BJ (cell line): ENCODE results near the gene PRKG1. TPM values are rescaled to one million over a fixed set of nuclear protein-coding genes. Genes with fewer than 3 reads are reported as not detected.
"Not testable (repeated sequence)": the region's sequence is repeated elsewhere in the genome, so short reads cannot be mapped to it uniquely, and the experiment has no call there.

ENCODE experiments used
- CTCF ChIA-PET: fragments of 350-600 bp; formaldehyde crosslinking; extraction: SDS; loops from one replicate; lab custom pipeline; 2021; ENCODE audit warnings: antibody characterized with exemption, inconsistent platforms; lab: Yijun Ruan, JAX
- POLR2A ChIA-PET: fragments of 300-600 bp; sonication (Branson Sonifier 250); formaldehyde crosslinking; extraction: SDS; loops from one replicate; lab custom pipeline; 2021; ENCODE audit warnings: antibody characterized with exemption; lab: Charles Lee
- DNase-seq: peaks from one replicate; pipeline ENCODE4 v3.0.0-alpha.2; 2011; ENCODE audit warnings: low read depth
- H3K27me3 ChIP-seq: 2 replicates; pipeline ENCODE4 v1.6.0; 2011; ENCODE audit warnings: low read length; ENCODE audit not compliant: control insufficient read depth, insufficient read depth
- H3K36me3 ChIP-seq: 2 replicates; pipeline ENCODE4 v1.5.1; 2011; ENCODE audit warnings: low read length; ENCODE audit not compliant: control insufficient read depth, insufficient read depth
- H3K4me3 ChIP-seq: 2 replicates; pipeline ENCODE4 v1.5.1; 2011; ENCODE audit warnings: low read depth, mild to moderate bottlenecking, control low read depth, low read length
- polyA plus RNA-seq: library from polyadenylated mRNA; depleted of rRNA; stranded (reverse); fragments of >200 nt; gene quantifications from 2 replicates; pipeline ENCODE4 v1.2.3, GENCODE V29; 2011
- TF ChIP-seq, protein P1 (sequence below): IDR thresholded peaks from 2 replicates; pipeline ENCODE4 v1.5.1; 2011; ENCODE audit warnings: low read depth, mild to moderate bottlenecking, control low read depth, inconsistent platforms, low read length, moderate library complexity; ENCODE audit not compliant: insufficient read depth

PRKG1 gene
- polyA plus RNA-seq, 1 experiment = 9.7 TPM

DNA sequence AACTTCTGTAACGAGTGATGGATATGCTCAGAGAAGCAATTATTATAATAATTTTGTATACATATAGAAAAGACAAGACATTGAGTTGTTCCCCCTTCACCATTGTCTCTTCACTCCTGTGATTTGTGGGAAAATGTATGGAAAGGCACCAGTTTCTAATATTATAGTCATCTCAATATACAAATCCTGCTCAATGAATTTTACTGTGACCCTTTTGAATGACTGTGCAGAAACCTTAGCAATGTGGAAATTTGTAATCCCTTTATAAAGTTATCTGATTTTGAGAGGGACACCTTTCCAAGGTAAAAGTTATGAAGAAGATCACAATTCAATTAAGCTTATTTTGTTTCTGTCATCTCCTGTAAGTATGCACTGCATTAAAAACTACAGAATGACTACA lies 1165.5 kb downstream of the PRKG1 start:
- POLR2A ChIA-PET = no interaction called here
- no peak for DNase-seq
- TF ChIP-seq, protein P1, sequence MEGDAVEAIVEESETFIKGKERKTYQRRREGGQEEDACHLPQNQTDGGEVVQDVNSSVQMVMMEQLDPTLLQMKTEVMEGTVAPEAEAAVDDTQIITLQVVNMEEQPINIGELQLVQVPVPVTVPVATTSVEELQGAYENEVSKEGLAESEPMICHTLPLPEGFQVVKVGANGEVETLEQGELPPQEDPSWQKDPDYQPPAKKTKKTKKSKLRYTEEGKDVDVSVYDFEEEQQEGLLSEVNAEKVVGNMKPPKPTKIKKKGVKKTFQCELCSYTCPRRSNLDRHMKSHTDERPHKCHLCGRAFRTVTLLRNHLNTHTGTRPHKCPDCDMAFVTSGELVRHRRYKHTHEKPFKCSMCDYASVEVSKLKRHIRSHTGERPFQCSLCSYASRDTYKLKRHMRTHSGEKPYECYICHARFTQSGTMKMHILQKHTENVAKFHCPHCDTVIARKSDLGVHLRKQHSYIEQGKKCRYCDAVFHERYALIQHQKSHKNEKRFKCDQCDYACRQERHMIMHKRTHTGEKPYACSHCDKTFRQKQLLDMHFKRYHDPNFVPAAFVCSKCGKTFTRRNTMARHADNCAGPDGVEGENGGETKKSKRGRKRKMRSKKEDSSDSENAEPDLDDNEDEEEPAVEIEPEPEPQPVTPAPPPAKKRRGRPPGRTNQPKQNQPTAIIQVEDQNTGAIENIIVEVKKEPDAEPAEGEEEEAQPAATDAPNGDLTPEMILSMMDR = no peak
- no peaks in the 10 kb centered on the region for H3K27me3 ChIP-seq
- no peak overlapping the region for H3K4me3 ChIP-seq
- H3K36me3 ChIP-seq = no peaks in the 10 kb centered on the region
- CTCF ChIA-PET = interaction anchor here (1.8 kb wide), 1 partner anchor 10 kb away, joined by 4 read pairs; no protein-coding TSS in a partner anchor

DNA sequence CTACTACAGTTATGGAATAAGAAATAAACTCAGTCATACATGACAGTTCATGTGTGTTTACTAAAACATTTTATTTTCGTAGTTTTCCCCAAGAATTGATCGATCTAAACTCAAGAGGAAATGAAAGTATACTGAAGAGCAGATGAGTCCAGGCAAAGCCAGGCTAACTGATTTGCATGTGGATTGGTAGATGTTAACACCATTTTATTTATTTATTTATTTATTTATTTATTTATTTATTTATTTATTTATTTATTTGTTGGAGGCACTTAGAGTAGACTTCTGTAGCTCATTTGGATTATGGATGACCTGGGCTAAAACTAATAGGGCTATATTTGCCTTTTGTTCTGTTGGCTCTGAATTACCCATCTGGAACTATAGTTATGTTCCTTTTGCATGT lies 1171.3 kb downstream of the PRKG1 start:
- Histone ChIP-seq H3K36me3 (no peaks in the 10 kb centered on the region), H3K27me3 (no peaks in the 10 kb centered on the region), H3K4me3 (no peak overlapping the region)
- no peak for DNase-seq
- CTCF ChIA-PET = no interaction called here
- TF ChIP-seq, protein P1 = no peak
- POLR2A ChIA-PET = no interaction called here

DNA sequence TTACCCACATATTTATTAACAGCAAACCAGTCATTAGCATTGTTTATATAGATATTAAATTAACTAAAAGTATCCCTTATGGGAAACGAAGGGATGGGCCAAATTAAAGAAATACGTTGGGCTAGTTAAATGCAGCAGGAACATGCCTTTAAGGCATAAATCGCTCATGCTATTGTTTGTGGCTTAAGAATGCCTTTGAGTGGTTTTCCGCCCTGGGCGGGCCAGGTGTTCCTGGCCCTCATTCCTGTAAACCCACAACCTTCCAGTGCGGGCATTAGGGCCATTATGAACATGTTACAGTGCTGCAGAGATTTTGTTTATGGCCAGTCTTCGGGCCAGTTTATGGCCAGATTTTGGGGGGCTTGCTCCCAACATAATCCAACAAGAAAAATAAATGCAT lies 1173.6 kb downstream of the PRKG1 start:
- CTCF ChIA-PET, POLR2A ChIA-PET, H3K27me3 ChIP-seq, H3K36me3 ChIP-seq, H3K4me3 ChIP-seq, DNase-seq: not testable (repeated sequence)

DNA sequence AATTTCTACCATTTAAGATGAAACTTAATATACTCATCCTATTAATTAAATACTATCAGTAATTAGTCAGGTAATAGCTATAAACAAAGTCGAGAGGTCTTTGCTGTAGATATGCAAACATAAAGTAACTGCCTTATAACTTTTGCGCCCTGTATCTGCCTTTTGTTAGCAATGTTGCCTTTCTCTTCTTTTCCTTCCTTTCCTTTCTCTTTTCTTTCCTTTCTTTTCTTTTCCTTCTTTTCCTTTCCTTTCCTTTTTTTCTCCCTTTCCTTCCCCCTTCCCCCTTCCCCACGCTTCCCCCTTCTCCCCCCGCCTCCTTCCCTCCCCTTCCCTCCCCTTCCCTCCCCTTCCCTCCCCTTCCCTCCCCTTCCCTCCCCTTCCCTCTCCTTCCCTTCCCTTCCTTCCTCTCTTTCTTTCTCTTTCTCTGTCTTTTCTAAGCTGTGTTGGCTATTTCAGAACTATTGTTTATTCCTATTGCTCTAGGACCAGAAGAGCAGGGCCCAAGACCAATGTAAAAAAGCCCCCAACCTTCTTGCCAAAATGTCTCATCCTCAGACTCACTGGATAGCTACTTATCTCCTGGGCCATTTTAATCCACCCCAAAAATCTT lies 1174.5 kb downstream of the PRKG1 start:
- no peaks in the 10 kb centered on the region for H3K27me3 ChIP-seq

DNA sequence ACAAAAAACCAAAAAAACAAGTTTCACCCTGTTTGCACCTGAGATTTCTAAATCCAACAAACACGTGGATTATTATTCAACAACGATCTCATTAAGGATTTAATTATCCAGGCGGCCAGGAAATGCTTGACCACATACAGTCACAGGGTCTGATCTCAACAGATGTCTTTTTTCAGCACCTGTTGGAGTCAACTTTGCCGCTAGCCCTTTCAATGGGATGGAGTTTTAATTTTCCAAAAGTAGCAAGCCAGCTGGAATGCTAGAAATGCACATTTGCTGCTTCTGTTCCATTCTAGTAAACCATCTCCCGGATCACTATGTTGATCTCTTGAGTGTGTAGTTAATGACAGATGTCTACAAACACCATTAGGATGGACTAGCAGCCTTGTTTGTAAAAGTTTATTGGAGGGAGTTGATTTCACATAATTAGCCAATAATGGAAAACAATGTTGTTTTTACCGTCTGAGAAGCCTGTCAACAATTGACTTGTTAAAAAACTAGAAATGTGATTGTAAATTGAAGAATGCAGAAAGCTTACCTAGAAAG lies 1175.6 kb downstream of the PRKG1 start:
- POLR2A ChIA-PET = no interaction called here
- Histone ChIP-seq H3K4me3 (no peak overlapping the region), H3K27me3 (no peaks in the 10 kb centered on the region), H3K36me3 (no peaks in the 10 kb centered on the region)
- TF ChIP-seq, protein P1 = no peak
- no peak for DNase-seq
- CTCF ChIA-PET = interaction anchor here (0.7 kb wide), 1 partner anchor 19 kb away, joined by 3 read pairs; no protein-coding TSS in a partner anchor

More for the DNA sequence above, 1174.5 kb downstream of the PRKG1 start:
- no peaks in the 10 kb centered on the region for H3K36me3 ChIP-seq
- TF ChIP-seq, protein P1 = no peak
- H3K4me3 ChIP-seq = no peak overlapping the region
- DNase-seq = no peak
- POLR2A ChIA-PET = no interaction called here
- CTCF ChIA-PET = no interaction called here
